Breast epithelium (tissue), 4 donors: ENCODE measurements around the gene BRAT1. TPM values are rescaled to one million over a fixed set of nuclear protein-coding genes. Genes with fewer than 3 reads are reported as not detected.
A peak's percentile ranks its signal among the peaks of the same experiment; 100 is the strongest.
"Not testable (repeated sequence)": the region's sequence is repeated elsewhere in the genome, so short reads cannot be mapped to it uniquely, and the experiment has no call there.

ENCODE experiments used
- DNase-seq, 2 donors: peaks; one replicate each; pipeline ENCODE4 v3.0.0-alpha.2; 2019; ENCODE audit warnings: low spot score in 2 of 2
- H3K27ac ChIP-seq, 2 donors: fragments of 200-600 bp; sonication (generic) in 1 of 2; one replicate each; pipeline ENCODE4 v1.5.1; 2016 to 2019; ENCODE audit warnings: mild to moderate bottlenecking in 1 of 2
- H3K27me3 ChIP-seq, 2 donors: fragments of 200-600 bp; sonication (generic) in 1 of 2; one replicate each; pipeline versions ENCODE4 v1.5.1 to v1.6.0; 2017 to 2019; ENCODE audit warnings: control low read depth in 1 of 2, mild to moderate bottlenecking in 1 of 2
- H3K36me3 ChIP-seq: fragments of 200-600 bp; one replicate; pipeline ENCODE4 v1.5.1; 2019
- H3K4me1 ChIP-seq, 2 donors: fragments of 200-600 bp; sonication (generic); one replicate each; pipeline ENCODE4 v1.5.1; 2016 to 2019; ENCODE audit warnings: control low read depth in 1 of 2
- H3K4me3 ChIP-seq, 3 donors: fragments of 200-600 bp; sonication (generic); 1 replicate in 2 of 3; 2 replicates in 1 of 3; pipeline ENCODE4 v1.5.1; 2016 to 2019; ENCODE audit warnings: mild to moderate bottlenecking in 3 of 3, moderate library complexity in 2 of 3
- H3K9me3 ChIP-seq, 2 donors: fragments of 200-600 bp; sonication (generic) in 1 of 2; one replicate each; pipeline ENCODE4 v1.5.1; 2016 to 2019; ENCODE audit warnings: control low read depth in 1 of 2
- POLR2A ChIP-seq: fragments of 450-650 bp; IDR thresholded peaks from one replicate; pipeline ENCODE4 v1.6.1; 2016; ENCODE audit warnings: antibody characterized with exemption, mild to moderate bottlenecking, moderate library complexity
- POLR2AphosphoS5 ChIP-seq, 3 donors: sonication (generic); formaldehyde crosslinking; IDR thresholded peaks; one replicate each; pipeline ENCODE4 v1.6.1; 2017; ENCODE audit warnings: antibody characterized with exemption in 3 of 3
- intact Hi-C: fragments of 100-400 bp; cut with DNase I; formaldehyde crosslinking; loops from one replicate; pipeline ENCODE4 v1.15.1; 2023; ENCODE audit warnings: low total_unique reads
- total RNA-seq, 3 donors: library from RNA; depleted of rRNA; stranded (reverse); fragments of >200 nt; gene quantifications; one replicate each; pipeline ENCODE4 v1.1.0, GENCODE V29; 2016
- TF ChIP-seq, protein P1 (sequence below), 3 donors: fragments of 450-650 bp; IDR thresholded peaks; one replicate each; pipeline ENCODE4 v1.5.1; 2016 to 2017; ENCODE audit warnings: antibody characterized with exemption in 3 of 3, mild to moderate bottlenecking in 3 of 3, moderate library complexity in 3 of 3

BRAT1 gene
- total RNA-seq, 3 donors from 2014 or later, result 20.8 to 36.4 (median 28.4) TPM

GRCh38 chr7:2566890-2567678, 11.8 kb upstream of the BRAT1 start:
- TF ChIP-seq, protein P1, sequence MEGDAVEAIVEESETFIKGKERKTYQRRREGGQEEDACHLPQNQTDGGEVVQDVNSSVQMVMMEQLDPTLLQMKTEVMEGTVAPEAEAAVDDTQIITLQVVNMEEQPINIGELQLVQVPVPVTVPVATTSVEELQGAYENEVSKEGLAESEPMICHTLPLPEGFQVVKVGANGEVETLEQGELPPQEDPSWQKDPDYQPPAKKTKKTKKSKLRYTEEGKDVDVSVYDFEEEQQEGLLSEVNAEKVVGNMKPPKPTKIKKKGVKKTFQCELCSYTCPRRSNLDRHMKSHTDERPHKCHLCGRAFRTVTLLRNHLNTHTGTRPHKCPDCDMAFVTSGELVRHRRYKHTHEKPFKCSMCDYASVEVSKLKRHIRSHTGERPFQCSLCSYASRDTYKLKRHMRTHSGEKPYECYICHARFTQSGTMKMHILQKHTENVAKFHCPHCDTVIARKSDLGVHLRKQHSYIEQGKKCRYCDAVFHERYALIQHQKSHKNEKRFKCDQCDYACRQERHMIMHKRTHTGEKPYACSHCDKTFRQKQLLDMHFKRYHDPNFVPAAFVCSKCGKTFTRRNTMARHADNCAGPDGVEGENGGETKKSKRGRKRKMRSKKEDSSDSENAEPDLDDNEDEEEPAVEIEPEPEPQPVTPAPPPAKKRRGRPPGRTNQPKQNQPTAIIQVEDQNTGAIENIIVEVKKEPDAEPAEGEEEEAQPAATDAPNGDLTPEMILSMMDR (IDR thresholded peaks at IDR 0.05), result no peak
- TF ChIP-seq POLR2A (no peak), POLR2AphosphoS5 (IDR thresholded peaks at IDR 0.05) (no peak)
- no peaks in the 10 kb centered on the region for H3K36me3 ChIP-seq
- intact Hi-C loops, result no loop called here
- peak overlapping the region; percentile 10 to 38 (median 22) for H3K4me3 ChIP-seq
- no peaks in the 10 kb centered on the region for H3K27me3 ChIP-seq
- H3K9me3 ChIP-seq, result no peaks in the 10 kb centered on the region
- H3K4me1 ChIP-seq, result peaks cover 0 to 4% of the 10 kb centered on the region in 2 donors
- no peak overlapping the region for H3K27ac ChIP-seq
- no peak for DNase-seq

DNA sequence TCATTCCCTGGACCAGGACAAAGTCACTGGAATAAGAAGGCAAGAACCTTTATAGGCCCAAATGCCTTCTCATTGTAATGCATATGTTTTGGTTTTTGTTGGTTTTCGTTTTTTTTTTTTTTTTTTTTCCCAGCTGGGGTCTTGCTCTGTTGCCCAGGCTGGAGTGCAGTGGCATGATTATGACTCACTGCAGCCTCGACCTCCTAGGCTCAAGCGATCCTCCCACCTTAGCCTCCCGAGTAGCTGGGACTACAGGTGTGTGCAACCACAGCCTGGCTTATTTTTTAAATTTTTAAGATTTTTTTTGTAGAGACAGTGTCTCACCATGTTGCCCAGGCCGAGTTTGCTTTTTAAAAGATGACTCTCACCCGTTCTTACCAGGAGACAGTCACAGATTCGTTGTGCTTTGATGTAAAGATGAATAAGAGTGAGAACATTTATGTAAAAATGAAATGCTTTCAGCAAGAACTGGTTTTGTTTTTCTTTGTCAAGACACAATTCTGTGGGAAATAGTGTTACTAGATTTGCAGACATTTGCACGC, 11.1 kb upstream of the BRAT1 start:
- Histone ChIP-seq H3K4me1 (peaks cover 0 to 4% of the 10 kb centered on the region in 2 donors), H3K9me3 (no peaks in the 10 kb centered on the region), H3K4me3 (peak overlapping the region in 2 of 3 donors; percentile 22 to 38), H3K36me3 (no peaks in the 10 kb centered on the region), H3K27ac (no peak overlapping the region), H3K27me3 (no peaks in the 10 kb centered on the region)
- TF ChIP-seq, protein P1 (IDR thresholded peaks at IDR 0.05), result no peak
- TF ChIP-seq POLR2AphosphoS5 (IDR thresholded peaks at IDR 0.05), result no peak
- no peak for TF ChIP-seq POLR2A
- intact Hi-C loops, result no loop called here
- DNase-seq, result no peak

GRCh38 chr7:2564970-2565540, 9.7 kb upstream of the BRAT1 start:
- Histone ChIP-seq H3K4me3 (no peak overlapping the region), H3K4me1 (peaks cover 0 to 4% of the 10 kb centered on the region in 2 donors), H3K36me3 (no peaks in the 10 kb centered on the region), H3K27ac (no peak overlapping the region), H3K27me3 (no peaks in the 10 kb centered on the region), H3K9me3 (no peaks in the 10 kb centered on the region)
- no peak for TF ChIP-seq POLR2A
- TF ChIP-seq, protein P1 (IDR thresholded peaks at IDR 0.05), result no peak
- no peak for TF ChIP-seq POLR2AphosphoS5 (IDR thresholded peaks at IDR 0.05)
- intact Hi-C loops, result no loop called here
- DNase-seq, result no peak

DNA sequence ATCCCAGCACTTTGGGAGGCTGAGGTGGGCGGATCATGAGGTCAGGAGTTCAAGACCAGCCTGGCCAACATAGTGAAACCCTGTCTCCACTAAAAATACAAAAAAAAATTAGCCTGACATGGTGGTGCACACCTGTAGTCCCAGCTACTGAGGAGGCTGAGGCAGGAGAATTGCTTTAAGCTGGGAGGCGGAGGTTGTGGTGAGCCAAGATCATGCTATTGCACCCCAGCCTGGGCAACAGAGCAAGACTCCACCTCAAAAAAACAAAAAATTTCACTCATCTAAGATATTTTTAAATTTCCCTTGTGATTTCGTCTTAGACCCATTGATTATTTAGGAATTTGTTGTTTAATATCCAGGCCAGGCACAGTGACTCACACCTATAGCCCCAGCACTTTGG, 8.6 kb upstream of the BRAT1 start:
- H3K9me3 ChIP-seq, DNase-seq, H3K4me1 ChIP-seq, H3K27ac ChIP-seq, H3K4me3 ChIP-seq, intact Hi-C loops, H3K36me3 ChIP-seq, H3K27me3 ChIP-seq: not testable (repeated sequence)

- Histone ChIP-seq H3K27me3 (no peaks in the 10 kb centered on the region), H3K4me1 (peaks cover 0 to 3% of the 10 kb centered on the region in 2 donors), H3K27ac (peak overlapping the region; percentile 71 to 81)
Measured at GRCh38 chr7:2559283-2559950, 4.1 kb upstream of the BRAT1 start.

More at GRCh38 chr7:2559283-2559950, 4.1 kb upstream of the BRAT1 start:
- H3K4me3 ChIP-seq, result peak overlapping the region; percentile 89 to 90 (median 90)
- TF ChIP-seq POLR2AphosphoS5 (IDR thresholded peaks at IDR 0.05) (no peak), POLR2A (no peak)
- TF ChIP-seq, protein P1 (IDR thresholded peaks at IDR 0.05), result no peak
- H3K9me3 ChIP-seq, result no peaks in the 10 kb centered on the region
- no peak for DNase-seq
- no peaks in the 10 kb centered on the region for H3K36me3 ChIP-seq
- intact Hi-C loops, result no loop called here
